Neural crest cell (in vitro differentiated cells): ENCODE measurements around the gene LRRC8D. TPM values are rescaled to one million over a fixed set of nuclear protein-coding genes. Genes with fewer than 3 reads are reported as not detected.

Experiments used
- DNase-seq: peaks from one replicate; pipeline ENCODE4 v3.0.0; 2021; ENCODE audit warnings: low read depth, mixed read lengths, low spot score
- H3K27ac Mint-ChIP-seq: one replicate; pipeline ENCODE4 v1.8.0; 2021; ENCODE audit warnings: mild to moderate bottlenecking, mixed read lengths; ENCODE audit not compliant: unreplicated experiment
- H3K27me3 Mint-ChIP-seq: 2 replicates; pipeline ENCODE4 v1.8.0; 2021; ENCODE audit warnings: low read depth, mild to moderate bottlenecking, mixed read lengths
- H3K36me3 Mint-ChIP-seq: 2 replicates; pipeline ENCODE4 v1.8.0; 2021; ENCODE audit warnings: low read depth, mild to moderate bottlenecking, mixed read lengths
- H3K4me1 Mint-ChIP-seq: 2 replicates; pipeline ENCODE4 v1.8.0; 2021; ENCODE audit warnings: mixed read lengths
- H3K4me3 Mint-ChIP-seq: one replicate; pipeline ENCODE4 v1.8.0; 2021; ENCODE audit warnings: mild to moderate bottlenecking, mixed read lengths
- H3K9me3 Mint-ChIP-seq: 2 replicates; pipeline ENCODE4 v1.8.0; 2021; ENCODE audit warnings: mixed read lengths
- CTCF ChIP-seq: fragments of 200-600 bp; sonication (generic); conservative IDR thresholded peaks from 2 replicates; pipeline ENCODE4 v1.5.0; 2021; ENCODE audit warnings: antibody characterized with exemption, mild to moderate bottlenecking
- total RNA-seq: library from RNA; stranded (reverse); gene quantifications from 2 replicates; pipeline ENCODE4 v1.2.1, GENCODE V29; 2021

Gene LRRC8D
- total RNA-seq, 1 donor from 2014 or later, result 44.9 TPM

- H3K27me3 Mint-ChIP-seq, result no peaks in the 10 kb centered on the region
- peaks cover 14% of the 10 kb centered on the region for H3K4me1 Mint-ChIP-seq
Measured at GRCh38 chr1:89877756-89878155, 56.9 kb downstream of the LRRC8D start.

GRCh38 chr1:89878256-89878655 is 57.4 kb downstream of the LRRC8D start:
- peaks cover 29% of the 10 kb centered on the region for H3K36me3 Mint-ChIP-seq
- peaks cover 13% of the 10 kb centered on the region for H3K4me1 Mint-ChIP-seq
- H3K27me3 Mint-ChIP-seq, result no peaks in the 10 kb centered on the region

More at GRCh38 chr1:89877756-89878155, 56.9 kb downstream of the LRRC8D start:
- no peak for DNase-seq
- Mint-ChIP-seq H3K27ac (no peak overlapping the region), H3K9me3 (peaks cover 8% of the 10 kb centered on the region), H3K4me3 (no peak overlapping the region), H3K36me3 (peaks cover 27% of the 10 kb centered on the region)
- no peak for TF ChIP-seq CTCF

GRCh38 chr1:89880679-89881078 is 59.8 kb downstream of the LRRC8D start:
- Mint-ChIP-seq H3K9me3 (peaks cover 8% of the 10 kb centered on the region), H3K4me3 (no peak overlapping the region), H3K27me3 (no peaks in the 10 kb centered on the region), H3K4me1 (peaks cover 8% of the 10 kb centered on the region), H3K36me3 (peaks cover 29% of the 10 kb centered on the region), H3K27ac (no peak overlapping the region)
- TF ChIP-seq CTCF, result no peak
- DNase-seq, result no peak

More at GRCh38 chr1:89878256-89878655, 57.4 kb downstream of the LRRC8D start:
- no peak overlapping the region for H3K27ac Mint-ChIP-seq
- DNase-seq, result no peak
- no peak for TF ChIP-seq CTCF
- no peak overlapping the region for H3K4me3 Mint-ChIP-seq
- H3K9me3 Mint-ChIP-seq, result peaks cover 8% of the 10 kb centered on the region

- H3K36me3 Mint-ChIP-seq, result peaks cover 29% of the 10 kb centered on the region
- H3K9me3 Mint-ChIP-seq, result peaks cover 8% of the 10 kb centered on the region
- no peak for TF ChIP-seq CTCF
- H3K4me3 Mint-ChIP-seq, result no peak overlapping the region
- no peaks in the 10 kb centered on the region for H3K27me3 Mint-ChIP-seq
- H3K27ac Mint-ChIP-seq, result no peak overlapping the region
- peaks cover 8% of the 10 kb centered on the region for H3K4me1 Mint-ChIP-seq
- no peak for DNase-seq
Measured at GRCh38 chr1:89881415-89882058, 60.7 kb downstream of the LRRC8D start.

GRCh38 chr1:89882348-89883029 is 61.7 kb downstream of the LRRC8D start:
- peaks cover 11% of the 10 kb centered on the region for H3K4me1 Mint-ChIP-seq
- H3K27ac Mint-ChIP-seq, result no peak overlapping the region
- no peak for TF ChIP-seq CTCF
- peaks cover 8% of the 10 kb centered on the region for H3K9me3 Mint-ChIP-seq
- peaks cover 29% of the 10 kb centered on the region for H3K36me3 Mint-ChIP-seq
- no peak overlapping the region for H3K4me3 Mint-ChIP-seq
- DNase-seq, result no peak
- no peaks in the 10 kb centered on the region for H3K27me3 Mint-ChIP-seq
